Stomach (tissue), 4 donors: ENCODE results near the gene SDF2L1.

Experiments used
- EP300 ChIP-seq: sonication (generic); formaldehyde crosslinking; IDR thresholded peaks from one replicate; pipeline ENCODE4 v1.6.1; 2017; ENCODE audit warnings: antibody characterized with exemption
- POLR2A ChIP-seq, 4 donors: fragments of 450-650 bp; IDR thresholded peaks; one replicate each; pipeline ENCODE4 v1.6.1; 2016; ENCODE audit warnings: antibody characterized with exemption in 4 of 4, control low read depth in 2 of 4, mild to moderate bottlenecking in 1 of 4, moderate library complexity in 1 of 4
- POLR2AphosphoS5 ChIP-seq, 3 donors: sonication (generic); formaldehyde crosslinking; IDR thresholded peaks; one replicate each; pipeline ENCODE4 v1.6.1; 2016; ENCODE audit warnings: antibody characterized with exemption in 3 of 3
- TF ChIP-seq, protein P1 (sequence below), 7 experiments: fragments of 450-650 bp in 4 of 7; fragments of 200-600 bp in 3 of 7; sonication (generic) in 3 of 7; IDR thresholded peaks; one replicate each; pipeline ENCODE4 v1.5.1; 2016 to 2019; ENCODE audit warnings: antibody characterized with exemption in 7 of 7, control low read depth in 2 of 7, mild to moderate bottlenecking in 1 of 7

- TF ChIP-seq, protein P1, sequence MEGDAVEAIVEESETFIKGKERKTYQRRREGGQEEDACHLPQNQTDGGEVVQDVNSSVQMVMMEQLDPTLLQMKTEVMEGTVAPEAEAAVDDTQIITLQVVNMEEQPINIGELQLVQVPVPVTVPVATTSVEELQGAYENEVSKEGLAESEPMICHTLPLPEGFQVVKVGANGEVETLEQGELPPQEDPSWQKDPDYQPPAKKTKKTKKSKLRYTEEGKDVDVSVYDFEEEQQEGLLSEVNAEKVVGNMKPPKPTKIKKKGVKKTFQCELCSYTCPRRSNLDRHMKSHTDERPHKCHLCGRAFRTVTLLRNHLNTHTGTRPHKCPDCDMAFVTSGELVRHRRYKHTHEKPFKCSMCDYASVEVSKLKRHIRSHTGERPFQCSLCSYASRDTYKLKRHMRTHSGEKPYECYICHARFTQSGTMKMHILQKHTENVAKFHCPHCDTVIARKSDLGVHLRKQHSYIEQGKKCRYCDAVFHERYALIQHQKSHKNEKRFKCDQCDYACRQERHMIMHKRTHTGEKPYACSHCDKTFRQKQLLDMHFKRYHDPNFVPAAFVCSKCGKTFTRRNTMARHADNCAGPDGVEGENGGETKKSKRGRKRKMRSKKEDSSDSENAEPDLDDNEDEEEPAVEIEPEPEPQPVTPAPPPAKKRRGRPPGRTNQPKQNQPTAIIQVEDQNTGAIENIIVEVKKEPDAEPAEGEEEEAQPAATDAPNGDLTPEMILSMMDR (IDR thresholded peaks at IDR 0.05) = no peak
- TF ChIP-seq POLR2A (IDR thresholded peaks at IDR 0.05) (no peak), EP300 (no peak), POLR2AphosphoS5 (IDR thresholded peaks at IDR 0.05) (no peak)
Measured at GRCh38 chr22:21633481-21633880, 8.6 kb upstream of the SDF2L1 start.
